GM21723 (cell line): ENCODE measurements around the gene TRAF3IP1.
"Not testable (repeated sequence)": the region's sequence is repeated elsewhere in the genome, so short reads cannot be mapped to it uniquely, and the experiment has no call there.

Experiments
- ATAC-seq: cut with Tn5 transposase; IDR thresholded peaks from one replicate; pipeline ENCODE4 v1.9.1; 2021; ENCODE audit warnings: mild to moderate bottlenecking, moderate library complexity; ENCODE audit not compliant: unreplicated experiment

The TRAF3IP1 gene, protein sequence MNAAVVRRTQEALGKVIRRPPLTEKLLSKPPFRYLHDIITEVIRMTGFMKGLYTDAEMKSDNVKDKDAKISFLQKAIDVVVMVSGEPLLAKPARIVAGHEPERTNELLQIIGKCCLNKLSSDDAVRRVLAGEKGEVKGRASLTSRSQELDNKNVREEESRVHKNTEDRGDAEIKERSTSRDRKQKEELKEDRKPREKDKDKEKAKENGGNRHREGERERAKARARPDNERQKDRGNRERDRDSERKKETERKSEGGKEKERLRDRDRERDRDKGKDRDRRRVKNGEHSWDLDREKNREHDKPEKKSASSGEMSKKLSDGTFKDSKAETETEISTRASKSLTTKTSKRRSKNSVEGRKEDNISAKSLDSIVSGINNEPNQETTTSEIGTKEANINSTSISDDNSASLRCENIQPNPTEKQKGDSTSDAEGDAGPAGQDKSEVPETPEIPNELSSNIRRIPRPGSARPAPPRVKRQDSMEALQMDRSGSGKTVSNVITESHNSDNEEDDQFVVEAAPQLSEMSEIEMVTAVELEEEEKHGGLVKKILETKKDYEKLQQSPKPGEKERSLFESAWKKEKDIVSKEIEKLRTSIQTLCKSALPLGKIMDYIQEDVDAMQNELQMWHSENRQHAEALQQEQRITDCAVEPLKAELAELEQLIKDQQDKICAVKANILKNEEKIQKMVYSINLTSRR

DNA sequence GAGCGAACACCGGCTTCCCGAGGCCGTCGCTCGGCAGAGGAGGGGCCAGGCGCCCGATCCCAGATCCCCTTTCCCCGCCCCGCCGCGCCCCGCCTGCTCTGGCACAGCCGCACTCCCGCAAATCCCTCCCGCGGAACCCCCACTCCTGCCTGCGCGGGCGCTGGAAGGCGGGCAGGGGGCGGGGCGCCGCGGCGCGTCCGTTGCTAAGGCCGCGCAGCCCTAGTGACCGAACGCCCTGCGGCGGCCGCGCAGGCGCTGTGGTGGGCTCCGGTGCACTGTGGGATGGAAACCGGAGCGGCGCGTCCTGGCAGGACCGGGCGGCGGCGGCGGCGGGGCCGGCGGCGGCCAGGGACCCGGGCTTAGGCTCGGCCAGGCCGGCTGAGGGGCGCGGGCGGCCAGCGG is at the start of gene TRAF3IP1:
TSS of gene TRAF3IP1 (plus strand) at position 273 of the 402 bp plus-strand sequence. CDS start 145 bp downstream, outside the sequence.
- peak; percentile 92 for ATAC-seq

DNA sequence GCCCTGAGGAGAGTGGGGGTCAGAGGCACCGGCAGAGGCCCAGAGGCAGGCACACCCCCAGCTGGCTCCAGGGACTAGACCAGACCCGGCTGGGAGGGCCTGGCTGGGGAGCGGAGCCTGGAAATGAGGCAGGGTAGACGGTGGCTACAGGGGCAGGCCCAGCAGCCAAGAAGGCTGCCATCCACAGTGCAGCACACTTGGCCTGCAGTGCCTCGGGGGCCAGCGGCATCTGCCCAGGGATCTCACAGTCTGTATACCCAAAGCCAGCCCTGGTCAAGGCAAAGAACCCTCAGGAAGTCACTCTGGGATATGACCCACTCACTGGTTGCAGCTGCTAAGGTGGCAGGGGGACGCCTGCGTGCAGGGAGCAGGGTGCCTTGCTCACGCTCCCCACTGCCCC is 49.7 kb upstream of the TRAF3IP1 start:
- no peak for ATAC-seq

DNA sequence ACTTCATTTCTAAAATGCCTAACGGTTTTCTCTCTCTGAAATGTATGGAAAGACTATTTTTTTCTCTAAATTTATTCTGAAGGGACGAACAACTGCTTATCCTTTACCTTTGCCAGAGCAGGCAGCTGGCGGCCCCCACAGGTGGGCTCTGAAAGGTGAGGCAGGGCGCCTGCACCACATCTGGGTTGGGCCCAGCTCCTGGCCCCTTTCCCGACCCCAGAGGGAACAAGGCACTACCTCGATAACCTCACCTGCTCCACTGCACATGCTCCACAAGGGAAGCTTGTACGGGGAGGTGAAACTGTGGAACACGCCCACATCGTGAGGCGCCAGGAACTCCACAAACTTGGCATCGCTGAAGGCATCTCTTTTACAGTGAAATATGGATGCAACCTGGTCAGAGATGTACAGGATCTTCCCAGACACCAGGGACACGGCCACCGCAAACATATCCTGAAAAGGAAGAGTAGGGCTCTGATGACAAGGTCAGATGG is 49.2 kb upstream of the TRAF3IP1 start:
- ATAC-seq, result no peak

DNA sequence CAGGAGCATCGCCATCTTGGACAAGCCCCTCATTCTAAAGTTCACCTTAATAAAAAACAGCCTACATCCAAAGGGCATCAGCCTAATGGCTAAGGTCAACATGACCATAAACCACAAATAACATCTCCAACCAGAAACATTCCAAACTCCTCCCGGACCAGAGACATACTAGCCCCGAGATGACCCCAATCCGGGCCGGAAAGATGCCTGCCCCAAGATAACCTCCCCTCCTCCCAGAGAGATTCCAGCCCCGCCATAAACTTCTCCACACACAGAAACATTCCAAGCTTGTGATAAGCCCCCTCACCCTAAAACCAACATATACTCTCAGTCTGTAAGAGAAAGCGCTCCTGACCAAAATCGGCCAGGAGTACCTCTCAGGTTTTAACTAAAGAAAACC is 48.6 kb upstream of the TRAF3IP1 start:
- ATAC-seq, result not testable (repeated sequence)

DNA sequence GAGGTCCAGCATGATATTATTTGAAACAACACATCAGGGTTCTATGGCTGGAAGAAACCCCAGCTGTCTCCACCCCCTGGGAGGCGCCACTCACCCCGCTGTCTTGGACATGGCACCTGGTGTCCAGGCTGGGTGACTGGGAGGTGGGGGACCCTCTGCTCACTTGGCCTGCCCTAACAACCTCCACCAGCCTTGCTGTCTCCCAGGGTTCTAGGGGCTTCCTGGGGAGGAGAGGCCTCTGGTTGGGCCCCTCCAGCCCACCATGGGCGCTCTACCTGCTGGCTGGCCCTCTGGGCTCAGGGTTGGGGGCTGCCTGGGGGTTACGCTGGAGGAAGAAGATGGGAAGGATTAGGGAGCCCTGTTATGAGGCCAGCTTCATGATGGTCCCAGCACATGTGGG is 48.2 kb upstream of the TRAF3IP1 start:
- no peak for ATAC-seq

DNA sequence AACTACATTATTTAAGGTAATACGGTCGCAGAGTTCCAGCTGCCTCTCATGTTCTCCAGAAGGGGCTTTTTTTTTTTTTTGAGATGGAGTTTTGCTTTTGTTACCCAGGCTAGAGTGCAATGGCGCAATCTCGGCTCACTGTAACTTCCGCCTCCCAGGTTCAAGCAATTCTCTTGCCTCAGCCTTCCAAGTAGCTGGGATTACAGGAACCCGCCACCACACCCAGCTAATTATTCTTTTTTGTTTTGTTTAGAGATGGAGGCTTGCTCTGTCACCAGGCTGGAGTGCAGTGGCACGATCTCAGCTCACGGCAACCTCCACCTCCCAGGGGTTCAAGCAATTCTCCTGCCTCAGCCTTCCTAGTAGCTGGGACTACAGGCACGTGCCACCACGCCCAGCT is 46.9 kb upstream of the TRAF3IP1 start:
- not testable (repeated sequence) for ATAC-seq

DNA sequence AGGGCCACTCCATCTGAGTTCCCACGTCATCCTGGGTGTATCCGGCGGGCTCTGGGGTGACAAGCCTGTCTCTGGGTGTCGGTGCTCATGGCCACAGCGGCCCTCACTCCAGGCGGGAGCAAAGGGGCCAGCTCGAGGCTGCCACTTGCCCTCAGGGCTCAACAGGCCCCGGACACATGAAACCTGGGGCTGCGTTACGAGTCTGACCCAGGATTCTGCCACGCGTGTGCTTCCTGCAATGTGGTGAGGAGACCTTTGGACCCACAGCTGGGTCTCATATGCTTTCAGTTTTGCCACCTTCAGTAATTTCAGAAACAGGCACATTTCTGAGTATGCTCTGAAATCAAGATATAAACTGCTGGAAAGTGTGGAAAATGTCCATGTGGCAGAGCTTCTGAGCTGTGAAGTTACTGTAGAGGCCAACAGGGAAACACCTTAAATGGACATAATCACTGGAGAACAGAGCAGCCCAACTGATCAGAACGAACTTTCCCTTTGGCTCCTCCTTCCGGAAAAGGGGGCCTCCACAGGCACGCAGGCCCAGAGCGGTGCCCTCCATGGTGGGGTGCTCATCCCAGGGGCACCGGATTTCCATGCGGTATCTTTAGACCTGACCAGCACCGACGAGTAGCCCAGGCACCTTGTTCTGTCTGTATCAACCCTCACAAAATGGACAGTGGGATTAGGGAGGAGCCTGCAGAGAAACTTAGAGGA is 46.0 kb upstream of the TRAF3IP1 start:
- no peak for ATAC-seq

DNA sequence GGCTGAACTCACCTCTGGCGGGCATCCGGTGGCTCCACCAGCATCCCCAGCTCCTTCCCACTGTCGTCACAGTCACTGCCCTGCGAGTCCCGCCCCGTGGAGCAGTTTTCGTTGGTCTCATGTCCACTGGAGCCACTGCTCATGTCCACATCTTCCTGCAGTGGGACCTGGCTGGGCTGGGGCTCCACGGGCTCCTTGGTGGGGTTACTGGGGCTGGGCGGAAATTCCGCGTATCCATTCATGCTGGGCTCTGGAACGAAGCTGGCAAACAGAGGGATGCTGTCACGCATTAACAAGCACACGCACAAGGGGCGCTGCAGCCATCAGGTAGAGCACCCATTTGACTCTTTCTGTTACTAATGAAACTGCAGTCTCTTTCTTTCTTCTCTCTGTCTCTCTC is 42.6 kb upstream of the TRAF3IP1 start:
- ATAC-seq, result no peak

DNA sequence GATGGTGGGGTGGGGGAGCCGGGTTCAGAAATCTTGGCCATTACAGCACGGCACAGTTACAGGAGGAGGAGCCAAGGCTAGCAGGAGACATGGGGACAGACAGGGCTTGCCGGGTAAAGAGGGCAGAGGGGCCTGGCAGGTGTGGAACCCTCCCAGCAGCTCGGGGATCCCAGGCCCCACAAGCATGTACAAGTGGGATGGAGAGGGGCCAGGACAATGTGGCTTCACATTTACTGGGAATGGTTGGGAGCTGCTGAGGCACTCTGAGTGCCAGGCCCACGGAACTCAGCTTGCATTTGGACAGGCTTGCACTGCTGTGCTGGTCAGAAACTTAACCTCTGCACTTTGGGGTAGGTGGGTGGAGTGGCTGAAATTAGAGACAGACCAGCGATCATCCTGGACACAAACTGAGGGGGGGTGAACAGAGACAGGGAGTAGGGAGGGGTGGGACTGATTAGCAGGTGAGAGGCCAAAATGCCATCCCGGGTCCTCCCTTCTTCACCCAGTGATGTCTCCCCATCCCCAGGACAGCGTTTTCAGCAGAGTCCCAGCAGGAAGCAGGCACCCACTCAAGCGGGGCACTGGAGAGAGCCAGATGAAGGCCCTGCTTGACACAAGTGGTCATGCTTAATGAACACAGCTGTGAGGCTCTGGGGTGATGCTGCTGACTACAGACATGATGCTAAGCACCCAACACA is 41.5 kb upstream of the TRAF3IP1 start:
- ATAC-seq, result no peak

DNA sequence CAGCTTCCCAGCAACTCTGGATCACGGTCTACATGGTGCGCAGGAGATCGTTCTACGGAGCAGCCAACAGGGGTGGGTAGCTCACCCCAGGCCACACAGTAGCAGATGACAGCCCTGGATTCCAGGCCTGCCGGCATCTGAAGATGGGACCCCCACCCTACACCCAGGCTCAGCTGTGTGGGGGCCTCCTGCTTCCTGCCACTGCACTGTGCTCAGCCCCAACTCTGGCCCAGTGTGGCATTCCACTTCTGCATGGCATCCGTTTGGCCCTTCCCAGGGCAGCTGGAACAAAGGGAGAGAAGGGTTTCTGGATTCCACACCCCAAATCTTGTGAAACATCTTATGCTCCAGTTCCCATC is 41.0 kb upstream of the TRAF3IP1 start:
- ATAC-seq, result no peak

DNA sequence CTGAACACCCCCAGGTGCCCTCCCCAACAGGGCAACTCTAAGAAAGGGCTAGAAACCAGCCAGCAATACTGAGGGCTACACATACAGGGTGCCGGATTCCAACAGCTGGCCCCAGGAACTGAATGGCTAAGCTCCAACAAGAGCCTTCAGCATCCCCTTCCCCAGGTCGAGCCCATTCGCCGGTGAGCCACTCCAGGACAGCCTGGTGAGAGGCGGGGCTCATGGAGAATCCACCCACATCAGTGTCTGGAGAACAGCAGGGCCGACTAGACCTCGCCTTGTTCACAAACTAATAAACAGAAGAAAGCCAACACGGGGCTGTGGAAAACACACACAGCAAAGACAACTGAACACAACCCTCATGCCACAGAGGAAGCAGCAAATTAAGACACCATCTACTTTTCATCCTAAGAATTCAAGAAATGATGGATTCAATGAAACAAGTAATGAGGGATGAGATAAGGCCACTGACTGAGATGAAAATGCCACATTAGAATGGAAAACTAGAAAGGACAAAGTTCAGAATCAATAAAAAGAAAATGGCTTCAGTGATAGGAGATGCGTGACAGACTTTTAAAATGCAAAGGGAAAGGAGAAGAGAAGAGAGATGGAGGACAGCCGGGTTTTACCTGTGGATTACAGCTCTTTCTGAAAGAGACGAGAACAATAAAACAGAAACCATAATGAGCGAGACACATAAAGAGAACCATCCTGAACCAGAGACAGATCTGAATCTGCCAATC is 40.1 kb upstream of the TRAF3IP1 start:
- ATAC-seq, result no peak

DNA sequence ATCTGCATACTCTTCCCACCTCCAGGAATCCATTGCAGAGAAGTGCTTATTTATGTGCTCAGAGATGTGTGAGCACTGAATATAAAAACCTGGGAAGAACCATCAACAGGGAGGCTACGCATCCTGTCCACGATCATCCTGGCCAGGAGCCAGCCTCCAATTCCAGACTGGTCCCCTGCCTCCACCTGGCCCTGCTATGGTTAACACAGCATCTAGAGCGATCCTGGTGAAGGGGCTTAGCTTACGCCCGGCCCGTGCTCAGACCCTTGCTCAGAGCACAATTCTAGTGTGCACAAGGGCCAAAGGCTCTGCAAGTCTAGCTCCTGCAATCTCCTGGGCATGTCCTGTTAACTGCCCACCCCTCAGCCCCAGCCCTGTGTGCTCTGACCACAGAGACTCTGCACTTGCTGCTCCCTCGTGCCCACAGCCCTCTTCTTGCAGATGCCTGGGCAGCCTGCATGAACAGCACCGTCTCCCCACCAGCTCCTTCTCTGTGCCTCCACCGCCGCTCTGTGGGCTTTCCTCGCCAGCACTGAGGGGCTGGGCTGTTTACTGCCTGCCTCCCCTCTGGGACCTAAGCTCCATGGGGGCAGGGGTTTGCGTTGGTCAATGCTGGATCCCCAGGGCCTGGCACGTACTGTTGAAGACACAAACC is 38.4 kb upstream of the TRAF3IP1 start:
- no peak for ATAC-seq

DNA sequence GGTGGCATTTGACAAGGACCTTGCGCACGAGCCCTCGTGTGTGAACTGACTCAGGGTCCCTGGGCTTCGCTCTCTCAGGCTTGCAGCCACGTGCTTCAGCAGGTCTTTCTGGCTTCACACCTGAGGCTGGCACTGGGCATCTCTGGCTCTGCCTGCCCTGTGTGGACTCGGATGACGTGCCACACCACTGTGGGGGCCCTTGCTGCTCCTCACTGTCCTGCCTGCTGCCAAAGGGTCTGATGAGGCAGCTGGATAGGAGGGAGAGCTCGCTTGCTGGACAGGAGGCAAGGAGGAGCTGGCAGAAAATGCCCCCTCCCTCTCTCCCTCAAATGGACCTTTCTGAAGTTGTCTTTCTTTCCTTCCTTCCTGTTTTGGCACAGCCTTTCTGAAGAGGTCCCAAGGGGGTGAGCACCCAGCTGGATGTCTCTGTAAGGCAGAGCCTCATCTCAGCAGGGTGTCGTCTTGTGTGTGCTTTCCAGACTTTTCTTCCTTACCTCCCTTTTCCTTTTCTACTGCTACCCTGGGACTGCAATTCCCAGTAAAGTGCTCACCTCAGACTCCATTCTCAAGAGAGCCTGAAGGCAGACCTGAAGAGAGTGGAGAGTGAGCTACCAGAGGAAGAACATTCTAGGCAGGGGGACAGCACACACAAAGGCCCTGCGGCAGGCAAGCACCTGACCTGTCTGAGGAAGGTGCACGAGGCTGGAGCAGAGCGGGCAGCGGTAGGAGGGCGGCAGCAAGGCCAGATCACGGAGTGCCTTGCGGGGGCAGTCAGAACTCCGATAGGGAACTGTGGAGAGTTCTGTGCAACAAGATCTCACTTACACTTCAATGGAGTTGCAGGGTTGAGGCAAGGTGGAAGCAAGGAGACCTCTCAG is 37.2 kb upstream of the TRAF3IP1 start:
- no peak for ATAC-seq

DNA sequence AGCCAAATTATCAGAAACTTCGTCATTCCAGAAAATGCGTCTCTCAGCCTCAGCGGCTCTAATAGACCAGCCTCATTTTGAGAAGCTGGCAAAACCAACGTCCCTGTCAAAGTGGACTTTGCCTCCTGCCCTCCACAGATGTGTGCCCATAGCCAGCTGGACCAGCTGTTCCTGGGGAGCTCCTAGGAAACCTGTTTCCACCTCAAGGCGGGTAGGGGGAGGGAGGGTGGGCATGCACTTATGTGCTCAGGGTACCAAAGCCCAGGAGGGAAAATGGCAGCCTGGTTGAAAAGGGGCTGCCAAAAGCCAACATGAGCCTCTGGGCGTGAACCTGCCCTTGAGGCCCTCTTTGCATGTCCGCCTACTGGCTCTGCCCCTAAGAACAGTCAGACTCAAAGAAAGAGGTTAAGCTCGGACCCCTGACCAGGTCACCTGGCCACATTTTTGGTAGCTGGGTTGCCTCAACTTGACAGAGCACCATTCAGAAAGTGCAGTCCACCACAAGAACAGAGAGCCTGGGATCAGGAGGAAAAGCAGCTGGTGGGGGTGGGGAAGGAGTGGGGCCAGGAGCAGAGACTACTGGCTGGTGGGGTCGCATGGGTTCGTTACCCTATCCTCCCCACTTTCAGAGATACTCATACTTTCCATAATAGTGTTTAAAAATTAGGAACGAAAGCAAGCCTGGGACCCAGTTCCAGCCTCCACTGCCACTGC is 35.4 kb upstream of the TRAF3IP1 start:
- ATAC-seq, result no peak

DNA sequence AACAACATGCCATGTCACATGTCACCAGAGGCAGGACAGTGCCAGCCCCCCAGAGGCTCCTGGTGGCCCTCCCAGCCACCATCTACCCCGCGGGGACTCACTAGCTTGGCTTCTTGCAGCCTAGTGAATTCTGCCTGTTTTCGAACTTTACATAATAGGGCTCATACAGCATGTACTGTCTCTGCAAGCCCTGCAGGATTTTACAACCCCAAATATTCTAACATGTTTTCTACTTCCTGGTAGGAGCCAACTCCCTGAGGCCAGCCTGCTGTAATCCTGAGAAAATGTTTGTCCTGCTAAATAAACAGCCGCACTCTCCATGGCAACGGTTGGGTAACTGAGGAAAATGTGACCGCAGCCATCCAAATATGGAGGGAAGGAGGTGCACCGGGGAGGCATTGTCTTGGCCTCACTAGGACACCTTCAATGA is 34.6 kb upstream of the TRAF3IP1 start:
- ATAC-seq, result no peak

DNA sequence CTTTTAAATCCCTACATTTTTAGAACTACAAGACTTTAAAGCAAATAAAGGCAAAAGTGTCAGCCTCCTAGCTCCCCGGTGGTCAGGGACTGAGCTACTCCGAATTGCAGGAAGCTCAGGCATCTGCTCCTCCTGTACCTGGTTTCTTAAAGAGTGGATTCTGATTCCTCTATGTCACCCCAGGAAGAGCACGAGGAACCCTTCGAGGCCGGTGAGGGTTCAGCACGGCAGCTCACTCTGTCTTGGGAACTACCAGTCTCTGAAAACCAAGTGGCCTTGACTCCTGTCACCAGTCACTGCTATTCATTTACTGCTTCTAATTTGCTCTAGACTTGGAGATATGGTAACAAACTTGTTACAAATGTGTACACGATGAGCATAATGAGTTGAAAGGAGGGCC is 34.2 kb upstream of the TRAF3IP1 start:
- no peak for ATAC-seq

DNA sequence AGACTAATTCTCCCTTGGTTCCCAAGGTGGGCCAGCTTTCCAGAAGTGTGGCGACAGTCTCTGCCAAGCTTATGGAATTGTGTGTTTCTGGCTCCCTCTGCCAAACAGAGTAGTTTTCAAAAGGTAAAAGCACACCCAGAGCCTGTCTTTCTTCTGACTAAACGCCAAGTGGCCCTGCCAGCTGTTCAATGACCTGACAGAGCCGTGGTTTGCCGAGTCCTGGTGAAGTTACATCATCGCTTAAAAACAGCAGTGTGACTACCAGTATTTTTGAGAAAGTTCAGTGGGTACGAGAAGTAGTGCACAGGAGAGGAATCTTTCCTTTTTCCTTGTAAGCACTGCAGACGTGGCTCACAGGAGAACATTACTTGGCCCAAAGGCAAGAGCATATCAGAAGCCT is 33.8 kb upstream of the TRAF3IP1 start:
- ATAC-seq, result no peak
